AG04450 (cell line): ENCODE results near the gene RABL3. TPM values are rescaled to one million over a fixed set of nuclear protein-coding genes. Genes with fewer than 3 reads are reported as not detected.
"Not testable (repeated sequence)": the region's sequence is repeated elsewhere in the genome, so short reads cannot be mapped to it uniquely, and the experiment has no call there.

Experiments used
- CTCF ChIA-PET: fragments of 300-600, 350-600 bp; formaldehyde crosslinking; extraction: SDS; loops from one replicate; lab custom pipeline; 2022; ENCODE audit warnings: antibody characterized with exemption, inconsistent platforms; lab: Charles Lee
- POLR2A ChIA-PET: fragments of 350-600 bp; formaldehyde crosslinking; extraction: SDS; loops from one replicate; lab custom pipeline; 2021; ENCODE audit warnings: antibody characterized with exemption, inconsistent platforms; lab: Yijun Ruan, JAX
- DNase-seq: peaks from one replicate; pipeline ENCODE4 v3.0.0-alpha.2; 2011; ENCODE audit warnings: low read depth, low spot score
- H3K27ac ChIP-seq: one replicate; pipeline ENCODE4 v1.5.1; 2012; ENCODE audit warnings: low read depth, low read length, control low read depth
- H3K27me3 ChIP-seq: one replicate; pipeline ENCODE4 v1.6.0; 2012; ENCODE audit warnings: low read length; ENCODE audit not compliant: control insufficient read depth, insufficient read depth
- H3K4me3 ChIP-seq: 2 replicates; pipeline ENCODE4 v1.5.1; 2011; ENCODE audit warnings: mild to moderate bottlenecking, low read depth, low read length, control low read depth
- H3K9me3 ChIP-seq: 2 replicates; pipeline ENCODE4 v1.5.1; 2012; ENCODE audit warnings: low read length; ENCODE audit not compliant: control insufficient read depth, insufficient read depth
- polyA plus RNA-seq: library from polyadenylated mRNA; depleted of rRNA; stranded (reverse); fragments of >200 nt; gene quantifications from 2 replicates; pipeline ENCODE4 v1.2.3, GENCODE V29; 2011
- TF ChIP-seq, protein P1 (sequence below): IDR thresholded peaks from 2 replicates; pipeline ENCODE4 v1.5.1; 2011; ENCODE audit warnings: low read depth, low read length, control low read depth, inconsistent platforms

Gene RABL3
- polyA plus RNA-seq, 1 experiment: 9.3 TPM

DNA sequence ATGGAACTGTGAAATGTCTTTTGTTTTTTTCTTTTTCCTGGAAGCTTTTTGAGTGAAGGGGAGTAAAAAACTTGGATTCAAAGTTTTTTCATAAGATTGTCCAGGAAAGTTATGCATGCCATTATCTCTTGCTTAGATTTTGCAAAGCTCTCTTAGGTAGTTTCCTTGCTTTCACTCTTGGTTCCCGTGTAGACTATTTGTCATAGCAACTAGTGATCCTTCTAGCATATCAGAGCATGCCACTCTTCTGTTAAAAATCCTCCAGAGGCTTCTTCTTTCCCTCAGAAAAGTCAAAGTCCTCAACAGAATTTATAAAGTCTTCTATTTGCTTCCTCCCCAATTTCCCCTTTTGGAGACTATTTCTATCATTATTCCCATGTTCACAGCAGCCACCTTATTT is 21.3 kb upstream of the RABL3 start:
- Histone ChIP-seq H3K27me3 (no peaks in the 10 kb centered on the region), H3K27ac (no peak overlapping the region), H3K4me3 (no peak overlapping the region), H3K9me3 (no peaks in the 10 kb centered on the region)
- TF ChIP-seq, protein P1, sequence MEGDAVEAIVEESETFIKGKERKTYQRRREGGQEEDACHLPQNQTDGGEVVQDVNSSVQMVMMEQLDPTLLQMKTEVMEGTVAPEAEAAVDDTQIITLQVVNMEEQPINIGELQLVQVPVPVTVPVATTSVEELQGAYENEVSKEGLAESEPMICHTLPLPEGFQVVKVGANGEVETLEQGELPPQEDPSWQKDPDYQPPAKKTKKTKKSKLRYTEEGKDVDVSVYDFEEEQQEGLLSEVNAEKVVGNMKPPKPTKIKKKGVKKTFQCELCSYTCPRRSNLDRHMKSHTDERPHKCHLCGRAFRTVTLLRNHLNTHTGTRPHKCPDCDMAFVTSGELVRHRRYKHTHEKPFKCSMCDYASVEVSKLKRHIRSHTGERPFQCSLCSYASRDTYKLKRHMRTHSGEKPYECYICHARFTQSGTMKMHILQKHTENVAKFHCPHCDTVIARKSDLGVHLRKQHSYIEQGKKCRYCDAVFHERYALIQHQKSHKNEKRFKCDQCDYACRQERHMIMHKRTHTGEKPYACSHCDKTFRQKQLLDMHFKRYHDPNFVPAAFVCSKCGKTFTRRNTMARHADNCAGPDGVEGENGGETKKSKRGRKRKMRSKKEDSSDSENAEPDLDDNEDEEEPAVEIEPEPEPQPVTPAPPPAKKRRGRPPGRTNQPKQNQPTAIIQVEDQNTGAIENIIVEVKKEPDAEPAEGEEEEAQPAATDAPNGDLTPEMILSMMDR: no peak
- no peak for DNase-seq
- POLR2A ChIA-PET: interaction anchor here (1.0 kb wide), 1 partner anchor 70 kb away, joined by 3 read pairs; no protein-coding TSS in a partner anchor
- CTCF ChIA-PET: interaction anchor here (0.8 to 1.5 kb wide), 5 partner anchors 31 to 205 kb away, joined by 3 to 5 read pairs (median 3); no protein-coding TSS in a partner anchor

DNA sequence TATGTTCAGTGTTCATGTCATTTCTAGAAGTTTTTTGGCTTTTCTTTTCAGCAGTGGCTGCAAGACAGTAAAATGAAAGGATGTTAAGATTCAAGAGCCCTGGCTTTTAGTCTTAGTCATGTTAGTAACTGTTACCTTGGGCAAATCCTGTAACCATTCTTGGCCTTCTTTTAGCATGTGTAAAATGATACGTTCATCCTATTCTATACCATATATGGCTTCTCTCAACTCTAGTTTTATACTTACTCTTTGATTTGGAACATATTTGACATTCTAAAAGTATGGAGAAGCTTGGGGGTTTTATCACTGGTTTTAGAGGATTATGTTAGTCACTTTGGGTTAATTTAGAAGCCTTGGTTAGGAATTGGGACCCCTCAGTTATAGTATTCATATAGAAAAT is 20.3 kb upstream of the RABL3 start:
- Histone ChIP-seq H3K4me3 (no peak overlapping the region), H3K27me3 (no peaks in the 10 kb centered on the region), H3K27ac (no peak overlapping the region), H3K9me3 (no peaks in the 10 kb centered on the region)
- no peak for DNase-seq
- POLR2A ChIA-PET: no interaction called here
- CTCF ChIA-PET: interaction anchor here (1.0 to 1.5 kb wide), 4 partner anchors 16 to 204 kb away, joined by 3 to 7 read pairs (median 4); no protein-coding TSS in a partner anchor
- TF ChIP-seq, protein P1: no peak

DNA sequence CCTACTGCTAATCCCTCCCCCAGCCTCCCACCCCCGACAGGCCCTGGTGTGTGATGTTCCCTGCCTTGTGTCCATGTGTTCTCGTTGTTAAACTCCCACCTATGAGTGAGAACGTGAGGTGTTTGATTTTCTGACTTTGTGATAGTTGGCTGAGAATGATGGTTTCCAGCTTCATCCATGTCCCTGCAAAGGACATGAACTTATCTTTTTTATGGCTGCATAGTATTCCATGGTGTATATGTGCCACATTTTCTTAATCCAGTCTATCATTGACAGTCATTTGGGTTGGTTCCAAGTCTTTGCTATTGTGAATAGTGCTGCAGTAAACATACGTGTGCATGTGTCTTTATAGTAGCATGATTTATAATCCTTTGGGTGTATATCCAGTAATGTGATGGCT is 16.2 kb upstream of the RABL3 start:
- DNase-seq, H3K27ac ChIP-seq, H3K9me3 ChIP-seq, POLR2A ChIA-PET, H3K27me3 ChIP-seq, CTCF ChIA-PET, H3K4me3 ChIP-seq: not testable (repeated sequence)

DNA sequence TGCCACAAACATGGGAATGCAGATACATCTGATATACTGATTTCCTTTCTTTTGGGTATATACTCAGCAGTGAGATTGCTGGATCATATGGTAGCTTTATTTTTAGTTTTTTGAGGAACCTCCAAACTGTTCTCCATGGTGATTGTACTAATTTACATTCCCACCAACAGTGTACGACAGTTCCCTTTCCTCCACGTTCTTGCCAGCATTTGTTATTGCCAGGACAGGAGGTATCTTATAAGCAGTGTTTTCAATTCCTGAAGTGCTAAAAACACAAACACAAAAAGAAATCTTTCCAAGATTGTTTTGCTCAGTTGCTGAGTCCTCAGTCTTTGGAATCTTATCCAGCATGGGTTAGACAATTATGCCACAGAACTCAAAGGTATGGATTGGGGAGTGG is 13.7 kb upstream of the RABL3 start:
- ChIA-PET POLR2A (no interaction called here), CTCF (no interaction called here)
- Histone ChIP-seq H3K4me3 (no peak overlapping the region), H3K27ac (no peak overlapping the region), H3K9me3 (no peaks in the 10 kb centered on the region), H3K27me3 (no peaks in the 10 kb centered on the region)
- TF ChIP-seq, protein P1: no peak
- no peak for DNase-seq

DNA sequence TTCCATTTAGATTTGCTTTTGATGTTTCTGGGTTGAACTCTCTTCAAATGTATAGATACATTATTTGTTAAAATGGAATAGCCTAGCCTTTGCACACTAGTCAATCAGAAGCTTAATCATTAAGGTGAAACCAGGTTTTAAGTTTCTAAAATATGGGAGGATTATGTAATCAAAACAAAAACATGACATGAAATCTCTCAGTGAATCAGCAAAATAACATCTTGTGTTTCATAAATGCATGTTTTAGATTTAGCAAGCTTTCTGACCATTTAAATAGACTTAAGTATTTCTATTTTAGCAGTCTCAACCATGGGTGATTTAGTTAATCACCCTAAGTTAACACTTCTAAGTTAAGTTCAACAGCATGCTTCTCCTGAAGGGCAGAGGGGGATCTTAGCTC is 11.5 kb upstream of the RABL3 start:
- Histone ChIP-seq H3K9me3 (no peaks in the 10 kb centered on the region), H3K27ac (no peak overlapping the region), H3K27me3 (no peaks in the 10 kb centered on the region), H3K4me3 (no peak overlapping the region)
- TF ChIP-seq, protein P1: no peak
- POLR2A ChIA-PET: interaction anchor here (0.8 kb wide), 1 partner anchor 11 kb away, joined by 3 read pairs; the partner anchor contains the start of genes GTF2E1 and RABL3
- CTCF ChIA-PET: interaction anchor here (1.0 to 2.9 kb wide), 4 partner anchors 41 to 195 kb away, joined by 4 to 20 read pairs (median 6); no protein-coding TSS in a partner anchor
- no peak for DNase-seq
